ENCODE measurements around the gene FABP6.

FABP6 gene

GRCh38 chr5:160262151-160263074 lies 33.1 kb downstream of the FABP6 start:
- no peak for DNase-seq (ENCODE audit: low read depth)

DNA sequence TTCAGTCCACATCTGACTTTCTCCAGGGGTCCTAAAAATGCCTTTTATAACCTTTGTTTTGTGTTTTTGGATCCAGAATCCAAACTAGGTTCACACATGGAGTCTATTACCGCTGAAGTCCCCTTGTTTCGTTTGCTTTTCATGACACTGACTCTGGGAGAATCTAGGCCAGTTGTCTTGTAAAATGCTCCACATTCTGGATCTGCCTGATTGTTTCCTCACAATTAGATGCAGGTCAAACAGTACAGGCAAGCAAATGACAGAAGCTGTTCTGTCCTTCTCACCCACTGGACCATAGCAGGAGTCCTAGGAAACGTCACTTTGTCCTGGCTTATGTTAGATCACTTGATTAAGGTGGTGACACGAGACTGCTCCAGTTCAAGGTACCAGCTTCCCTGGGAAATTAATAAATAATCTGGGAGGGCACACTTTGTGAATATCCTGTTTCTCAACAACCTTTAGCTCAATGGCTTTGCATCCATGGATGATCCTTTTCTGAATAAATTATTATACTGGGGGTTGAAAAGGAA lies 34.1 kb downstream of the FABP6 start:
- no peak for DNase-seq (ENCODE audit: low read depth)

DNA sequence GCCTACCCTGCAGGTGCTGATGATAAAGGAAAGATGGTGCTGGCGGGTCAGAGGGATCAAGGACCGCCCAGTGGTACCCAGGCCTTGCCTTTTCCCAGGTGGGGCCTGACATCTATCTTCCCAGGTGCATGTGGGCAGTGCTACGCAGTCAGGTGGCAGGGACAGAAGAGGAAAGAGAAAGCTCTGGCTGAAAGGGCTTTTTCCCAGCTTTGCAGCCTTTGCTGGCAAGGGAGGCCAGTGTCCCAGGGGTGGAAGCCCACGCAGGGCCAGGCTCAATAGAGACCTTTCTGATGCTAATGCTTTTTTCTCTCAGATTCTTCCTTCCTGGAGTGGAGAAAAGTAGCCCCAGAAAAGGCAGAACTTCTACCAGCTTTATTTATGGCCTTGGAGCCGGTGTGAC lies 36.7 kb downstream of the FABP6 start:
- DNase-seq (ENCODE audit: low read depth): no peak

DNA sequence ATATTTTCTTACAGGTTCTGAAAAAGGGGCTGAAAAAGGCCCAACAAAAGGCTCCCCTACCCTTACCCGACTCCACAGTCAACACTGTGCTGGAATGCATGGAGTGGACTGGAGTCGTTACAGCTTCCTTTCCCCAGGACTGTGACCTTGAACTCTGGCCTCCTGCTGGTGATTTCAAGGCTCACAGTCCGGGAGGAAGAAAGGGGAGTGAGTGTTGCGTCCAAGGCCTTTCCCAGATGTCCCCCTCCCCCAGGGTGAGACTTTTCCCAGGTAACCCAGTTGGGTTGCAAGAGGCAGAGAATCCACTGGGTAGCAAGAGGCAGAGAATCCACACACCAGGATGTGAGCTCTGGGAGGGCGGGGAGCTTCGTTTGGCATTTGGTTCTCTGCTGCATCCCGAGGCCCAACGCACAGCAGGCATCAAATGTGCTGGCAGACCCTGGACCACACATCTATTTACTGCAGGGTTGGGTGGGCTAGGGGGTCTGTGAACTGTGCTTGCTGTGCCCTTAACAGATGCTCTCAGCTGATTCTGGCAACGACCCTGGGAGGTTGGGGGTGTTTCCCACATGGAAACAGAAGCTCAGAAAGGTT lies 37.5 kb downstream of the FABP6 start:
- DNase-seq (ENCODE audit: low read depth): no peak

GRCh38 chr5:160268121-160268520 lies 38.8 kb downstream of the FABP6 start:
- DNase-seq (ENCODE audit: low read depth): no peak

- no peak for DNase-seq (ENCODE audit: low read depth)
Measured at GRCh38 chr5:160269017-160269416, 39.7 kb downstream of the FABP6 start.

- no peak for DNase-seq (ENCODE audit: low read depth)
Measured at GRCh38 chr5:160270704-160271103, 41.4 kb downstream of the FABP6 start.

GRCh38 chr5:160271396-160271795 lies 42.1 kb downstream of the FABP6 start:
- peak; percentile 16 for DNase-seq (ENCODE audit: low read depth)

DNA sequence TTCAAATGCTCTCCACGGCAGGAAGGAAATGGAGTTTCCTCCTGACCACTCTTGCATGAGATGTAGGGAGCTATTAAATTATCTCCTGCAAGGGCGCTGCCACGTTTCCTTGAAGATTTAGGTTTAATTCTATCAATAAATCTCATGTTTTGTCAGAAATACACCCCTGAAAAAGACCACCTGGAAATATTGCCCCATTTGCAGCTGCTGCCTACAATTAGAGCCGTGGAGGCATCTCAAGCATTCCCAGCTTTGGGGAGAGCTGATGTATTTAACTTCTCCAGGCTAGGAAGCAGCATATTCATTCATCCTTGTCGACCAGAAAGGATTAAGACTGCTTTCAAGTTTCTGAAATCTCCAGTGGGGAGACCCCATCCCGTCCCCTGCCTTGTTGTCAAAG lies 42.5 kb downstream of the FABP6 start:
- no peak for DNase-seq (ENCODE audit: low read depth)

GRCh38 chr5:160272264-160272663 lies 43.0 kb downstream of the FABP6 start:
- DNase-seq (ENCODE audit: low read depth): no peak

- no peak for DNase-seq (ENCODE audit: low read depth)
Measured at GRCh38 chr5:160272889-160273288, 43.6 kb downstream of the FABP6 start.

DNA sequence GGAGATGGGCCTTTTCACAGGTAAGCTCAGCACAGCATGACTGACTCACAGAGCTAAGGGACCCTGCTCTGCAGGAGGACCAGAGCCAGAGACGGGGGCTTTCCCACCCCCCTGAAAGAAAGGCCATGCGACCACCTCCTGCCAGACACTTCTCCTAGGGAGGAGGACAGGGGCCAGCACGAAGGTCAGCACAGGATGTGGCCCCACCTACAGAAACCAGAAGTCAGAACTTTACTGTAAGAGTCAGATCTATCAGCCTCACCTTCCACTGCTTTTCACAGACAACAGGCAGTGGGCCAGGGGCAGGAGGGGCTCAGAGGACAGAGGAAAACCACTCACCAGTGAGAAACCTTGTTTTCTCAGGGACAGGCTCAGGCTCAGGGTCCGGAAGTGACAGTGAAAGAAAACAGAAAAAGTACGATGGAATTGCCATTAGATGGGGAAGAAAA lies 45.2 kb downstream of the FABP6 start:
- no peak for DNase-seq (ENCODE audit: low read depth)

DNA sequence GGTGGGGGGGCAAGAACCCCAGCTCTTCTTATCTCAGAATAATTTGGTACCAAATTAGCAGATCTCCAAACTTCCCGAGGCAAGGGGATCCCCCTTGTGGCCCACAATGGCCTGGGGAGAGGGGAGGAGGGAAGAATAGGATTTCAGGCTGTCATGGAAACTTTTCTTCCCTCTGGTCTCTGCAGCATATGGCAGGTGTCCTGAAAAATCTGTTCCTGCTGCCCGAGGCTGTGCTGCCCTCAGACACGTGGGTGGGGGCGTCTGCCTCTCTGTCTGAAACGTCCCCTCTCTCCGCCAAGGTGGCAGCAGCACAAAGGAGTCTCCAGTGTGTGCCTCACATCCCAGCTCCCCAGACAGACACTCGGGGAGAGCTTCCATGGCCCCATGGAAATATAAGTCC lies 49.0 kb downstream of the FABP6 start:
- no peak for DNase-seq (ENCODE audit: low read depth)

DNA sequence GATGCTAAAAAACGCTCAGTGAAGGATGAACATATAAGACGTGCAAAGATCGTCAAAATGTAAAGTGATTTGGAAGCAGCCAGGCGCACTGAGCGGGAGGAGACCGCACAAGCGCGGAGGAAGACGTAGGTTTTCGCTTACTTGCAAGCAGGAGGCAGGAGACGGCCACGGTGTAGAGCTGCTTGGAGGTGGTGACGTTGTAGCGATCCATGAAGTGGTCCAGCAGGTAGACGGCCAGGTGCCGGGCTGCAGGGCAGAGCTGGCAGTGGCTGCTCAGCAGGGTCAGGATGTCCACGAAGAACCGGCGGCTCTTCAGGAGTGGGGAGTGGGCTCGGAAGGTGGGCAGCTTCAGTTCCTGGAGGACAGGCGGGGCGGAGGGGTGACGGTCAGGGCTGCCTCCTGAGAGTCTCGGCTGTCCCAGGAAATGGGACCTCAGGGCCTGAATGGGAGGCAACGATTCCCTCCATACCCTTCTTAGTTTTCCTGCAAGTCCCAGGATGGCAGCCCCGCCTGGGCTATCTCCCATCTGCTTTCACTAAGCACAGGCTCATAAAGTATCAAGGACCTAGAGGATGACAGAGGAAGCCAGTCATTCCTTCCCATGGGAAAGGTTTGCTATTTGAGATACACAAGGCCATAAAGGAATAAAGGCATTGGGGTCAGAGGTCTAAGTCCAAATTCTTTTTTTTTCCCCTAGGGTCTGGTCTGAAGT lies 51.2 kb downstream of the FABP6 start:
- no peak for DNase-seq (ENCODE audit: low read depth)

DNA sequence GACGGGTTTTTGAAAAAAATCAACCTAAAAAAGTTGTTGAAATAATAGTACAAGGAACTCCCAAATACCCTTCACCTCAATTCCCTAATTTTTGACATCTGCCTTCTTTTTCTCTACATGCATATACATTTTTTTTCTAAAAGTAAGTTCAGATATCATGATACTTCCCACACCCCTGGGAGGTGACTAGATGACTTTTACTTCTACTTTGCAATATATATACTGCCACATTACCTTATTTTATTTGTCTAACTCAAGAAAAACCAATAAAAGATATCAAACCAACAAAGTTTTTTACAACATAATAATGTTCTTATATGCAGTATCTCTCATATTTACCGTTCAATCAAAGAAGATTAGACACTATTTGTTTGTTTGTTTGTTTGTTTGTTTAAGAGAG lies 52.0 kb downstream of the FABP6 start:
- no peak for DNase-seq (ENCODE audit: low read depth)

DNA sequence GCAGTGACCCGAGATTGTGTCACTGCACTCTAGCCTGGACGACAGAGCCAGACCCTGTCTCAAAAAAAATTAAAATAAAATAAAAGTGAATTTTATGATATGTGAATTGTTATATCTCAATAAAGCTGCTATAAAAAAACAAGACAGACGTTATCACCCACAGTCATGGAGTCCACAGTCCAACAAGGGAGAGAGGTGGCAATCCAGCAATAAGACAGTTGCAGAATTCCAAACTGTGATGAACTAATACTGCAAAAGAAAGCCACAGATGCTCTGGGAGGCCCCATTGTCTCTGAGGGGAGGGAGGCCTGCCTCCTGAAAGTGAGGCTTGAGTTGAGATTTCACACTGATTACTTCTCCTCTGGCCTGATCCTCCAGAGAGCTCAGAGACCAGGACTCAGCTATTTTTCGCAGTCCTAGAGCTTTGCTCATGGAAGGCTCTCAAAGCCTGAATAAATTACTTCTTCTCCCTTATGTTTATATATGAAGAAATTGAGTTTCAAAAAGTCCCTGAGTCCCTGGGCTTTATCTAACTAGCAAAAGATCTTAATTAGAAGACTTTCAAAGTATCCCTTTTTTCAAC lies 55.1 kb downstream of the FABP6 start:
- DNase-seq (ENCODE audit: low read depth): no peak

DNA sequence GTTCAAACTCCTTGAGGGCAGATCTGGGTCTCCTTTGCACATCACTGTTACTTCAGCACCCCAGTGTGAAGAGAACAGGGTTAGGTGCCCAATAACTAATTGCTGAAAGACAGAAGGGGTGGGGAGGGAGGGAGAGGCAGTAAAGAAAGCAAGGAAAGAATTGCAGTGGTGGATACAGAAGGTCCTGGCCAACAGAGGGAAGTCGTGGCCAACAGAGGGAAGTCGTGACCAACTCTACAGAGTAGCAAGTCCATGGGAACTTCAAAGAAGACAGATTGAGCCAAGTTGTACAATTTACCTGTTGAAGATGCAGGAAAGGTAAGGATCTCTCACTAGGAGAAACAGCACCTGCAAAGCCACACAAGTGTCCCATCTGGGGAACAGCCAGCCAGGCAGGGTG lies 56.0 kb downstream of the FABP6 start:
- no peak for DNase-seq (ENCODE audit: low read depth)

- DNase-seq (ENCODE audit: low read depth): no peak
Measured at GRCh38 chr5:160286947-160287346, 57.6 kb downstream of the FABP6 start.

DNA sequence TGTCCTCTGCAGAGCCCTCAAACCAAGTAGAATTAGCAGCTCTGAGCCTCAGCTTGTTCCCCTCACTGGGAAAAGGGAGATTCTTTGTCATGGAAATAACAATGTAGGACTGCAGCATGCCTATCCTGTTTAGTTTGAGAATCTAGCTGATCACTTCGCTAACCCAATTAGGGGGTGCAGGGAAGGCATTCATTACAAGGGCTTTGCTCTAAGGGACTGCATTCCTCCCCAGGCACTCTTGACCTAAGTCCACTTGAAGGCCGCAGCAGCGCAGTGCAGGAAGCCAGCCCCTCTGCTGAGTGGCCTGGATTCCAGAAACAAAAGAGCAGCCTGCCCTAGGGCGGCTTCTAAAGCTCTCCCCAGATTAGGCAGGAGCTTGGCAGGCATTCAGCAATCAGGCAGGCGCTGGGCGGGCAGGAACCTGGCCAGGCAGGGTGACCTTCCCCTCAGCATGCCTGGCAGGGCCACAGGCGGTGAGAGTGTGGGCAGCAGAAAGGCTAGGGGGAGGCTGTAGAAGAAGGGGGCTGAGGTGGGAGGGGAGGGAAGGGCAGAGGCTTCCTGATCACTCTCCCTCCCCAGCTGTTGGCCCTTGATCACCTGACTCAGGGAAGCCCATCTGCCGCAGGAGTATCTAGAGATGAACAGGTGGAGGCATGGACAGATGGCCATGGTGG lies 58.2 kb downstream of the FABP6 start:
- no peak for DNase-seq (ENCODE audit: low read depth)
